Pancreas (tissue), 10 donors: Measurements from ENCODE around the gene GRIA3. TPM values are rescaled to one million over a fixed set of nuclear protein-coding genes. Genes with fewer than 3 reads are reported as not detected.

ENCODE experiments used
- ATAC-seq, 4 donors: fragments of 200-7000 bp; cut with Tn5 transposase; one replicate each; pipeline versions ENCODE4 v1.8.0 to v1.9.1; 2020; ENCODE audit warnings: mild to moderate bottlenecking in 4 of 4, moderate library complexity in 4 of 4
- DNase-seq, 6 donors: peaks; one replicate each; pipeline ENCODE4 v3.0.0-alpha.2; 2020
- FAIRE-seq: peaks from 2 replicates; lab custom pipeline; 2012; peaks lifted over from hg19 to GRCh38; lab: Jason Lieb, UNC
- H3K27ac ChIP-seq, 4 donors: fragments of 200-600 bp; sonication (generic); 1 replicate in 3 of 4; 2 replicates in 1 of 4; pipeline versions ENCODE4 v1.5.0 to v1.8.0; 2020
- H3K27me3 ChIP-seq, 4 donors: fragments of 200-600 bp; one replicate each; pipeline ENCODE4 v1.8.0; 2021
- H3K36me3 ChIP-seq, 3 donors: fragments of 200-600 bp; sonication (generic) in 1 of 3; one replicate each; pipeline versions ENCODE4 v1.5.0 to v1.8.0; 2020 to 2021
- H3K4me1 ChIP-seq, 3 donors: fragments of 200-600 bp; one replicate each; pipeline ENCODE4 v1.8.0; 2021
- H3K4me3 ChIP-seq, 4 donors: fragments of 200-600 bp; sonication (generic) in 2 of 4; one replicate each; pipeline versions ENCODE4 v1.5.0 to v1.8.0; 2020 to 2021
- H3K9me3 ChIP-seq, 4 donors: fragments of 200-600 bp; one replicate each; pipeline ENCODE4 v1.8.0; 2021
- CTCF ChIP-seq, 4 donors: fragments of 200-600 bp; sonication (generic) in 3 of 4; IDR thresholded peaks; one replicate each; pipeline versions ENCODE4 v1.5.0 to v1.8.0; 2021; ENCODE audit warnings: antibody characterized with exemption in 4 of 4
- WGBS, 2 donors: extraction: QIAGEN DNeasy Blood & Tissue Kit; methylation state at CpG; one replicate each; pipeline ENCODE4 v1.1.7; 2013; 5-methylcytosine and 5-hydroxymethylcytosine counted together
- intact Hi-C, 3 donors: fragments of 100-400 bp; cut with DNase I; formaldehyde crosslinking; loops; one replicate each; pipeline versions ENCODE4 v1.11.1 to v1.14.2; 2022
- polyA plus RNA-seq, 2 donors: library from polyadenylated mRNA; stranded (reverse); fragments of 200-250 nt; gene quantifications; one replicate each; pipeline ENCODE4 v1.2.3, GENCODE V29; 2013
- total RNA-seq, 6 donors: library from RNA; stranded (reverse); fragmentation: NEBNext Ultra II Directional in 4 of 6; extraction: Animal tissue kit (Norgen Biotek cat#: 25700) in 4 of 6; gene quantifications; one replicate each; pipeline versions ENCODE4 v1.2.1 to v1.2.4, GENCODE V29; 2021 to 2023
- donor health status: healthy with polysubstance abuse.
- donor health status: DM: no; HTN: no; CAD: no; lungs with moderate emphysema.
- donor health status: DM: no; HTN: no; CAD: no.
- donor health status: control.
- donor health status: control.
- donor health status: Bipolar disorder and iron deficiency.
- donor health status: DM: yes; HTN: yes; CAD: no.
- donor health status: DM: no; HTN: no; CAD: no.
- donor health status: DM: no; HTN: no; CAD: no.
- donor health status: DM: yes; HTN: yes; CAD: no.

The GRIA3 gene
- total and polyA plus RNA-seq, 8 donors, result 0.28 to 11.8 (median 1.6) TPM

GRCh38 chrX:123155327-123155726 lies 28.8 kb upstream of the GRIA3 start:
- no peak for ATAC-seq
- Histone ChIP-seq H3K27me3 (peaks cover 0 to 6% (median 0%) of the 10 kb centered on the region in 4 donors), H3K4me3 (no peak overlapping the region), H3K4me1 (no peaks in the 10 kb centered on the region), H3K9me3 (no peaks in the 10 kb centered on the region), H3K36me3 (no peaks in the 10 kb centered on the region), H3K27ac (no peak overlapping the region)
- FAIRE-seq, result peak; percentile 37
- intact Hi-C loops, result no loop called here
- no peak for DNase-seq
- WGBS, 2 donors, result 85 to 92% methylated on average over 1 of the region's 1 CpG
- TF ChIP-seq CTCF (IDR thresholded peaks at IDR 0.05), result no peak

DNA sequence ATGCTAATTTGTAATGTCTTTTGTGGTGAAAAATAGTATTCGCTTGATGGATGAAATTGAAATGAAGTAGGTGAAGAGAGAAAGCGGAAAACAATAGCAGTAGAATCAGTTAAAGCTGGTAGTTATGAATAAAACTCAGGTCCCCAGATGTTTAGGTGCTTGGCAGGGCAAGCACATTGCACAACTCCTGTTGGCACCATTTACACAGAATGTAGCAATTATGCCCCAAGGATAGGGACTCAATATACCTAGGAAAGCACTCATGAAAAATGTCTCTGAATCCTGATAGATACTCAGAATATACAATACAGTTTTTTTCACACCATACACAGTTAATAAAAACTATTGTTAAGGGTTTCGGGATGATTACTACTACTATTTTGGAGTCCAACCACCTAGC lies 26.5 kb upstream of the GRIA3 start:
- FAIRE-seq, result no peak
- Histone ChIP-seq H3K4me1 (no peaks in the 10 kb centered on the region), H3K4me3 (no peak overlapping the region), H3K9me3 (no peaks in the 10 kb centered on the region), H3K27me3 (no peaks in the 10 kb centered on the region), H3K36me3 (no peaks in the 10 kb centered on the region), H3K27ac (no peak overlapping the region)
- ATAC-seq, result no peak
- intact Hi-C loops, result no loop called here
- 78 to 90% methylated on average over 3 of the region's 3 CpGs for whole genome bisulfite sequencing, 2 donors
- no peak for TF ChIP-seq CTCF (IDR thresholded peaks at IDR 0.05)
- DNase-seq, result no peak

GRCh38 chrX:123159403-123159802 lies 24.7 kb upstream of the GRIA3 start:
- no peak for TF ChIP-seq CTCF (IDR thresholded peaks at IDR 0.05)
- Histone ChIP-seq H3K27me3 (no peaks in the 10 kb centered on the region), H3K4me3 (no peak overlapping the region), H3K27ac (no peak overlapping the region), H3K9me3 (no peaks in the 10 kb centered on the region), H3K36me3 (no peaks in the 10 kb centered on the region), H3K4me1 (no peaks in the 10 kb centered on the region)
- 57 to 63% methylated on average over 4 of the region's 4 CpGs for WGBS, 2 donors
- FAIRE-seq, result no peak
- ATAC-seq, result no peak
- intact Hi-C loops, result no loop called here
- DNase-seq, result no peak

DNA sequence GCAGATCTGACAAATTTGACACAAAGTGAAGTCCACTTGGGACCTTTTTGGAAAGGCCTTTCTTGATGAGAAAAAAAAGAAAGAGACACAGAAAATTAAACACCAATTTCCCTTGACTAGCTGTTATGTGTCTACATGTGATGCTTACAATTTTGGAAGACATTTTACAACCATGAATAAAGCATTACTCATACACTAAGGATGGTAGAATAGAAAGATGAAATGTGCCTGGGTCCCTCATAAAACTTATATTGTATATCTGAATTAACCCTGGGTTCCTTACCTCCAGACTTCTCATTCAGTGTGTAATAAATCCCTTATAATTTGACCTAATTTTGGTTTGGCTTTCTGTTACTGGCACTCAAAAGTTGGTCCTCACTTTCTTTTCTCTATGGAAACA lies 16.5 kb upstream of the GRIA3 start:
- no peak for ATAC-seq
- no peak for TF ChIP-seq CTCF (IDR thresholded peaks at IDR 0.05)
- Histone ChIP-seq H3K27ac (no peak overlapping the region), H3K4me1 (no peaks in the 10 kb centered on the region), H3K4me3 (no peak overlapping the region), H3K27me3 (peaks cover 0 to 8% (median 0%) of the 10 kb centered on the region in 4 donors), H3K9me3 (no peaks in the 10 kb centered on the region), H3K36me3 (no peaks in the 10 kb centered on the region)
- FAIRE-seq, result no peak
- intact Hi-C loops, result no loop called here
- DNase-seq, result no peak

DNA sequence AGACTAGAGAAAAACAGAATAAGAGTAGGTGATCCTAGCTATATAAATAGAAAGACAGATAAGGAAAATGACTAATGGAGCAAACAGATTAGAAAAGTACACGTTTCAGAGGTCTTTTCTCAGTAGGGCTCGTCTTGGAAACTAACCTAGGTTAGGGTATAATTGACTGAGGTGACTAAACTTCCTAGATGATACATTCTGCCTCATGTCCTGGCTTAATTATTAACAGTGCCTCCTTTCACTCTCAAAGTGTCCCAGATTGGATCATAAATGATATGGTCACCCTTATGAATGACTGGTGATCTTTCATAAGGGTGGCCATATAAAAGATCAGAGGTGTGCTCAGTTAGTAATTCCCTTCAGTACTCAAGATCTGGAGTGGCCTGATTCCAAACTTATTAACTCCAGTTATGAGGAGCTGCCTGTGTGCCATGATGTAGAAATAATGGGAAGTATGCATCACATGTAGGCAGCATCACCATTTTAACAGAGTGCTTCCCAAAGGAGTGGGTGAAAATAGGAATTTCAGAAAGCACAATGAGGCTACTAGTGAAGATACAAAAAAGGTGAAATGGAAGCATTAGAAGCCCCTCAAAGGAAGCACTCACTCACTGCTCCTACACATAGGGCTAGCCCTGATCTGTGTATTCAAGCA lies 14.7 kb upstream of the GRIA3 start:
- intact Hi-C loops, result no loop called here
- WGBS, 2 donors, result 6 to 7% methylated on average over 2 of the region's 2 CpGs
- no peak overlapping the region for H3K4me3 ChIP-seq
- H3K27me3 ChIP-seq, result peaks cover 0 to 14% (median 0%) of the 10 kb centered on the region in 4 donors
- FAIRE-seq, result no peak
- DNase-seq, result no peak
- H3K9me3 ChIP-seq, result no peaks in the 10 kb centered on the region
- peak in 3 of 4 donors; percentile 53 to 84 (median 66) for ATAC-seq
- H3K36me3 ChIP-seq, result no peaks in the 10 kb centered on the region
- no peak for TF ChIP-seq CTCF (IDR thresholded peaks at IDR 0.05)
- no peaks in the 10 kb centered on the region for H3K4me1 ChIP-seq
- no peak overlapping the region for H3K27ac ChIP-seq
